ENCODE results near the gene TCP1.

Gene TCP1

GRCh38 chr6:159762681-159763293, 26.6 kb downstream of the TCP1 start:
- Histone ChIP-seq H2AK5ac (ENCODE audit: low read length, severe bottlenecking) (no peak overlapping the region), H3K18ac (ENCODE audit: low read depth in 1 of 2, low read length in 2 of 2) (peak overlapping the region in 1 of 2 experiments; percentile 52), H2BK15ac (ENCODE audit: low read depth, poor library complexity, severe bottlenecking) (no peak overlapping the region), H3K23ac (ENCODE audit: low read length in 2 of 2) (no peak overlapping the region), H3K4ac (ENCODE audit: low read depth in 1 of 2, low read length in 2 of 2) (peak overlapping the region; percentile 1 to 57), H3K27me3 (ENCODE audit: control insufficient read depth in 1 of 2, insufficient read depth in 1 of 2, low read length in 2 of 2) (no peaks in the 10 kb centered on the region), H4K91ac (ENCODE audit: low read length) (no peak overlapping the region), H3K14ac (ENCODE audit: low read length in 2 of 2) (peak overlapping the region in 1 of 2 experiments; percentile 46), H3K27ac (ENCODE audit: low read length, poor library complexity, severe bottlenecking) (peak overlapping the region; percentile 43), H3K9me3 (ENCODE audit: control insufficient read depth, low read length) (no peaks in the 10 kb centered on the region), H2BK120ac (ENCODE audit: low read depth, low read length) (no peak overlapping the region), H3K79me1 (replicated peaks; ENCODE audit: low read length, poor library complexity, severe bottlenecking) (peaks cover 18% of the 10 kb centered on the region), H3K9ac (ENCODE audit: low read length) (peak overlapping the region; percentile 94), H3K36me3 (ENCODE audit: control insufficient read depth in 1 of 2, insufficient read depth in 2 of 2, low read depth in 1 of 2, low read length in 2 of 2) (peaks cover 32 to 62% of the 10 kb centered on the region in 2 experiments), H3K4me2 (ENCODE audit: low read length, poor library complexity, severe bottlenecking) (peak overlapping the region; percentile 45), H4K8ac (ENCODE audit: low read length) (no peak overlapping the region), H2BK5ac (ENCODE audit: low read depth, low read length, poor library complexity, severe bottlenecking) (no peak overlapping the region), H2AFZ (ENCODE audit: low read depth, low read length) (no peak overlapping the region), H2BK12ac (ENCODE audit: low read length in 2 of 2) (peak overlapping the region in 1 of 2 experiments; percentile 47), H3K4me3 (ENCODE audit: insufficient read depth in 1 of 2, low read depth in 1 of 2, low read length in 2 of 2) (peak overlapping the region; percentile 91 to 92), H3K4me1 (ENCODE audit: control insufficient read depth, insufficient read depth, low read depth, low read length) (peaks cover 23% of the 10 kb centered on the region)
- DNase-seq, result peak; percentile 30
- WGBS, result 45% methylated on average over 16 of the region's 16 CpGs

- peak within 1 kb of the TSS; percentile 88 for H2BK5ac ChIP-seq (ENCODE audit: low read depth, low read length, poor library complexity, severe bottlenecking)
- peak within 1 kb of the TSS; percentile 90 for H4K91ac ChIP-seq (ENCODE audit: low read length)
These were observed 27.3 kb downstream of the TCP1 start, which contains the start of gene ACAT2 for GRCh38 chr6:159761873-159762680. Gene ACAT2 (plus strand): TSS chr6:159762045. CDS start chr6:159762088, 43 bp downstream.

DNA sequence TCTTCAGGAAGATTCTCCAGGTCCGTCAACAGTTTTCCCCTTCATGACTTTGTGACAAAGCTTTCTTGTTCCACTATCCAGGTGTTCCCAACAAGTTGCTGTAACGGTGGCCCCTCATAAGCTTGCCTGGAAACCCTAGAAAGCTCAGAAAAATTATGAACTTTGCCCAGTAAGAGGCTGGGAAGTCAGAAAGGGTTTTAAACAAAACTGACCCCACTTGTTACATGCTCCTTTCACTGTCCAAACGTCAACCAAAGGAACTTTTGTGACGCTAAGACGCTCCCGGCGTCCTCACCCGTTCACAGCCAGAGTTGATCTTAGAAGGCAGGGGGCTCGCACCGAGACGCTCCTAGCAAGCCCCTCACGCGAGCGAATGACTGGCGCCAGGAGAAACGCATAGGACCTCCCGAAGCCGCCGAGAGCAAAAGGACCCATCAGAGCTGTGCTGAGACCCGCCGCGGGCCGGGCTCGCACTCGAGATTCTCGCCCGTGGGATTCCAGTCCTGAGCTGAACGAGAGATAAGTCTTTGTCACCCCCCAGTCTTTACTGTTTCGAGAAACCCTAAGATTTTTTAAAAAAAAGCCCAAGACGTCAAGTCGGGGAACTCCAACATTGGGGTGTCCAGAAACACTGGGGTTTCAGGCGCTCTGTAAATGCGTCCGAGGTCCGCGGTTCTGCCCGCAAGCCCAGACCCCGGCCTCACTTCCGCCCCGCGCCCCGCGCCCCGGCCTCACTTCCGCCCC, 28.1 kb downstream of the TCP1 start:
- Histone ChIP-seq H2AFZ (ENCODE audit: low read depth, low read length) (no peak overlapping the region), H3K79me1 (replicated peaks; ENCODE audit: low read length, poor library complexity, severe bottlenecking) (peaks cover 13% of the 10 kb centered on the region), H4K8ac (ENCODE audit: low read length) (peak overlapping the region; percentile 94), H3K27ac (ENCODE audit: low read length, poor library complexity, severe bottlenecking) (peak overlapping the region; percentile 91), H2BK15ac (ENCODE audit: low read depth, poor library complexity, severe bottlenecking) (peak overlapping the region; percentile 68), H3K23ac (ENCODE audit: low read length in 2 of 2) (no peak overlapping the region), H2BK5ac (ENCODE audit: low read depth, low read length, poor library complexity, severe bottlenecking) (peak overlapping the region; percentile 46), H3K14ac (ENCODE audit: low read length in 2 of 2) (no peak overlapping the region), H3K36me3 (ENCODE audit: control insufficient read depth in 1 of 2, insufficient read depth in 2 of 2, low read depth in 1 of 2, low read length in 2 of 2) (peaks cover 29 to 61% of the 10 kb centered on the region in 2 experiments), H2BK120ac (ENCODE audit: low read depth, low read length) (peak overlapping the region; percentile 91), H3K27me3 (ENCODE audit: control insufficient read depth in 1 of 2, insufficient read depth in 1 of 2, low read length in 2 of 2) (no peaks in the 10 kb centered on the region), H2AK5ac (ENCODE audit: low read length, severe bottlenecking) (peak overlapping the region; percentile 99), H4K91ac (ENCODE audit: low read length) (peak overlapping the region; percentile 90), H3K18ac (ENCODE audit: low read depth in 1 of 2, low read length in 2 of 2) (peak overlapping the region in 1 of 2 experiments; percentile 95), H2BK12ac (ENCODE audit: low read length in 2 of 2) (peak overlapping the region in 1 of 2 experiments; percentile 75), H3K4me2 (ENCODE audit: low read length, poor library complexity, severe bottlenecking) (peak overlapping the region; percentile 67), H3K4me3 (ENCODE audit: insufficient read depth in 1 of 2, low read depth in 1 of 2, low read length in 2 of 2) (peak overlapping the region; percentile 80 to 92), H3K4ac (ENCODE audit: low read depth in 1 of 2, low read length in 2 of 2) (peak overlapping the region; percentile 71 to 74), H3K9me3 (ENCODE audit: control insufficient read depth, low read length) (no peaks in the 10 kb centered on the region), H3K4me1 (ENCODE audit: control insufficient read depth, insufficient read depth, low read depth, low read length) (peaks cover 21% of the 10 kb centered on the region), H3K9ac (ENCODE audit: low read length) (peak overlapping the region; percentile 93)
- DNase-seq, result peak; percentile 39
- 48% methylated on average over 37 of the region's 45 CpGs for WGBS

More at GRCh38 chr6:159761873-159762680, 27.3 kb downstream of the TCP1 start, which contains the start of gene ACAT2:
- Histone ChIP-seq H3K14ac (ENCODE audit: low read length in 2 of 2) (peak within 1 kb of the TSS in 1 of 2 experiments; percentile 95), H2BK120ac (ENCODE audit: low read depth, low read length) (peak within 1 kb of the TSS; percentile 92), H3K9ac (ENCODE audit: low read length) (peak within 1 kb of the TSS; percentile 94), H3K4me2 (ENCODE audit: low read length, poor library complexity, severe bottlenecking) (peak within 1 kb of the TSS; percentile 91), H4K8ac (ENCODE audit: low read length) (peak within 1 kb of the TSS; percentile 94), H3K4ac (ENCODE audit: low read depth in 1 of 2, low read length in 2 of 2) (peak within 1 kb of the TSS; percentile 88 to 98), H3K36me3 (ENCODE audit: control insufficient read depth in 1 of 2, insufficient read depth in 2 of 2, low read depth in 1 of 2, low read length in 2 of 2) (peaks cover 29 to 61% of the 10 kb centered on the region in 2 experiments), H3K9me3 (ENCODE audit: control insufficient read depth, low read length) (no peaks in the 10 kb centered on the region), H2BK12ac (ENCODE audit: low read length in 2 of 2) (peak within 1 kb of the TSS; percentile 47 to 75), H3K4me1 (ENCODE audit: control insufficient read depth, insufficient read depth, low read depth, low read length) (peaks cover 23% of the 10 kb centered on the region), H3K4me3 (ENCODE audit: insufficient read depth in 1 of 2, low read depth in 1 of 2, low read length in 2 of 2) (peak within 1 kb of the TSS; percentile 91 to 92), H2AK5ac (ENCODE audit: low read length, severe bottlenecking) (peak within 1 kb of the TSS; percentile 99), H3K27me3 (ENCODE audit: control insufficient read depth in 1 of 2, insufficient read depth in 1 of 2, low read length in 2 of 2) (no peaks in the 10 kb centered on the region), H3K27ac (ENCODE audit: low read length, poor library complexity, severe bottlenecking) (peak within 1 kb of the TSS; percentile 91), H2BK15ac (ENCODE audit: low read depth, poor library complexity, severe bottlenecking) (peak within 1 kb of the TSS; percentile 68), H2AFZ (ENCODE audit: low read depth, low read length) (peak within 1 kb of the TSS; percentile 86), H3K79me1 (replicated peaks; ENCODE audit: low read length, poor library complexity, severe bottlenecking) (peaks cover 14% of the 10 kb centered on the region), H3K18ac (ENCODE audit: low read depth in 1 of 2, low read length in 2 of 2) (peak within 1 kb of the TSS; percentile 95 to 97), H3K23ac (ENCODE audit: low read length in 2 of 2) (peak within 1 kb of the TSS in 1 of 2 experiments; percentile 85)
- WGBS, result 12% methylated on average over 72 of the region's 76 CpGs
- peak; percentile 97 for DNase-seq

Data from mesenchymal stem cell (in vitro differentiated cells and primary cell).